Endometrial microvascular endothelial cells (primary cell): ENCODE data around the gene CALML5. TPM values are rescaled to one million over a fixed set of nuclear protein-coding genes. Genes with fewer than 3 reads are reported as not detected.
"Not testable (repeated sequence)": the region's sequence is repeated elsewhere in the genome, so short reads cannot be mapped to it uniquely, and the experiment has no call there.

ENCODE experiments used
- in situ Hi-C: cut with HindIII; loops from 2 replicates; pipeline ENCODE4 v1.10.0; 2017; ENCODE audit warnings: low sequenced_read_pairs, low pct_unique_long_range_greater_than_20kb; ENCODE audit errors: inconsistent ontology term
- total RNA-seq: library from RNA; depleted of rRNA; stranded (reverse); fragments of >200 nt; gene quantifications from one replicate; pipeline ENCODE4 v1.2.3, GENCODE V29; 2015; ENCODE audit errors: inconsistent ontology term

CALML5 gene
- total RNA-seq, 1 donor from 2014 or later, result not detected

- in situ Hi-C loops, result not testable (repeated sequence)
These were observed 24.3 kb downstream of the CALML5 start for GRCh38 chr10:5475088-5475487.

GRCh38 chr10:5474642-5475041 is 24.7 kb downstream of the CALML5 start:
- in situ Hi-C loops, result not testable (repeated sequence)

- in situ Hi-C loops, result no loop called here
These were observed 29.2 kb downstream of the CALML5 start for GRCh38 chr10:5470062-5470751.

GRCh38 chr10:5469353-5470061 is 29.9 kb downstream of the CALML5 start:
- in situ Hi-C loops, result no loop called here

GRCh38 chr10:5468262-5469106 is 30.9 kb downstream of the CALML5 start:
- in situ Hi-C loops, result no loop called here

- in situ Hi-C loops, result no loop called here
These were observed 31.6 kb downstream of the CALML5 start for GRCh38 chr10:5467634-5468255.

GRCh38 chr10:5467207-5467535 is 32.2 kb downstream of the CALML5 start:
- in situ Hi-C loops, result no loop called here

- in situ Hi-C loops, result no loop called here
These were observed 32.7 kb downstream of the CALML5 start for GRCh38 chr10:5466451-5467206.

GRCh38 chr10:5465976-5466450 is 33.4 kb downstream of the CALML5 start:
- in situ Hi-C loops, result no loop called here

- in situ Hi-C loops, result no loop called here
These were observed 34.8 kb downstream of the CALML5 start for GRCh38 chr10:5464546-5464945.

- in situ Hi-C loops, result no loop called here
These were observed 36.5 kb downstream of the CALML5 start for GRCh38 chr10:5462841-5463293.

- in situ Hi-C loops, result no loop called here
These were observed 37.2 kb downstream of the CALML5 start for GRCh38 chr10:5461914-5462840.

GRCh38 chr10:5461203-5461588 is 38.2 kb downstream of the CALML5 start:
- in situ Hi-C loops, result no loop called here

GRCh38 chr10:5460468-5461202 is 38.7 kb downstream of the CALML5 start:
- in situ Hi-C loops, result no loop called here

GRCh38 chr10:5458949-5459747 is 40.2 kb downstream of the CALML5 start:
- in situ Hi-C loops, result no loop called here

GRCh38 chr10:5458425-5458824 is 40.9 kb downstream of the CALML5 start:
- in situ Hi-C loops, result no loop called here
